NCI-H2196 (cell line): ENCODE results near the gene TRAF6.
A peak's percentile ranks its signal among the peaks of the same experiment; 100 is the strongest.
"Not testable (repeated sequence)": the region's sequence is repeated elsewhere in the genome, so short reads cannot be mapped to it uniquely, and the experiment has no call there.

Experiments used
- DNase-seq: peaks from one replicate; lab custom pipeline; 2025; ENCODE audit not compliant: unreplicated experiment; lab: John Stamatoyannopoulos, UW

The TRAF6 gene

DNA sequence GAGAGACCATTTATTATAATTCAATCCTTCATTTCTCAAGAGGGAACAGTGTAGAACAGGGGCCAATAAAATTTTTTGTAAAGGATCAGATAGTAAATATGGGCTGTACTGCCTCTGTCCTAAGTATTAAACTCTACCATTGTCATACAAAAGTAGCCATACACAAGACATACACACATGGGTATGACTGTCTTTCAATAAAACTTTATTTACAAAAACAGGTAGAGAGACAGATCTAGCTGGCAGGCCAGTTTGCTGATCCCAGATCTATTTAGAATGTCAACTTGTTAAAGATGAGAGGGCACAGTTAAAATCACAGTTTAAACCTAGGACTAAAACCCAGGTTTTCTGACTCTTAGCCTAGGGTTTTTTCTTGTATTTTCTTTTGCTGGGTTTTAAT lies 16.7 kb downstream of the TRAF6 start:
- no peak for DNase-seq

DNA sequence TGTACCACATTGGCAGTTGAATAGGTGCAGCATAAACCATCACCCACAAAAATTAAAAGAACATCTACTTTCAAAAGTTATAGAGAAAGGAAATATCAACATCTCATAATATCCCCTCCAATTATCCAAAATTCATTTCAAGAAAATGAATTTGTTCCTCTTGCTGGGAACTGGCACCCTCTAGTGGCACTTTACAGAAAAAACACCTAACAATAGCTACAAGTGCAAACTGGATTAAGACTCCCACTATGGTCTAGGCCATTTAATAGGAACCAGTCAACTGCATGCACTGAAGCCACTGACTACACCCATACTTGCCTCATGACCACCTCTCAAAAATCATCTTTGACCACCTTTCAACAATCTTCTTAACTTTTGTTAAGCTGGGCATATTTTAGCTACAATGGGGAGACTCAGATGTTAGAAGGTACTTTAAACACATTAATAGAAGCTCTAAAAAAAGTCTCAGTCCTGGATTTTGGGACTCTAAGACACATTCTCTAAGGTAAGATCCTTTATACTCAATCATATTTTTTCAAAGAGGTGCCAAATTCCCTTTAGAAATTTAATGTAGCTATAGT lies 17.3 kb downstream of the TRAF6 start:
- DNase-seq = peak; percentile 46

DNA sequence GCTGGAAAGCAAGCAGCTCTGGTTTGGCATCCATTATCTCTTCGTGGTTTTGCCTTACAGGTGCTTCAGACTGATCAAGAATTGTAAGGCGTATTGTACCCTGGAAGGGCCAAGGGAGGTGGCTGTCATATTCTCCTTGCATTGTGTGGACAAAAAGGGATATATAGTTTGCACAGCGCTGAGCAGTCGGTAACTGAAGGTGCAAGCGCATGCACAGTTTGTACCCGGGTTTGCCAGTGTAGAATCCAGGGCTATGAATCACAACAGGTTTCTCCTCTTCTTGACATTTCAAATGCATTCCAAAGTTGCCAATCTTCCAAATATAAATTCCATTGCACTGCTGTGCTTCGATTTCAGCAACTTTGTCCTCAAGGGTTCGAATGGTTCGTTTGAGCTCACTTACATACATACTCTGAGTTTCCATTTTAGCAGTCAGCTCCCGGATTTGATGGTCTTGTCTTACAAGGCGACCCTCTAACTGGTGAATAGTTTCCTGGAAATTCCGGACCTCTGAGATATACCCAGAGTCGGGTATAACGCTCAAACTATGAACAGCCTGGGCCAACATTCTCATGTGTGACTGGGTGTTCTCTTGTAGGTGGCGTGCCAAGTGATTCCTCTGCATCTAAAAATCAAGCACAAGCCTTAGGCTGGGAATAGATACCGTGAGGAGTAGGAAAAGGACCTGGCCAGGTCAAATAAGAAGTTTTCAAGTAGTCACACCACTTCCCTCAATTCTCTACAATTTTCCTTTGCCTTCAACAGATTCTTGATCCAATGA lies 19.9 kb downstream of the TRAF6 start:
- DNase-seq = no peak

DNA sequence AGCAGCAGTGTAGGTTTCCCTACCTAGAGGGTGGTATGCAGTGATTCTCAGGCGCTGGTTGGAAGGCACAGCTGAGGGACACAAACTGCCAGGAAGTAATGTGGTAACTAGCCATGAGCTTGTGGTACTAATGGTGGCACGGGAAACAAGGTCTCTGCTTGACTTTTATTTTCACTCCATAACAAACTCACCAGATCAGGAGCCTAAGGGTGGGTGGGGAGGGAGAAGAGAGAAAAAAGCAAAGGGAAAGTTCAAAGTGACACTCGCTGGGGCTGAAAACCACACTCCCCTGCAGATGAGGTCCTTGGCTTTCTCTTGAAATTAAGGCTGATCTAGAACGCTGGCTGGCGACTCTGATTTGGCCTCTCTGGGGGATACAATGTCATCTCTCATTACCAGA lies 22.0 kb downstream of the TRAF6 start:
- no peak for DNase-seq

DNA sequence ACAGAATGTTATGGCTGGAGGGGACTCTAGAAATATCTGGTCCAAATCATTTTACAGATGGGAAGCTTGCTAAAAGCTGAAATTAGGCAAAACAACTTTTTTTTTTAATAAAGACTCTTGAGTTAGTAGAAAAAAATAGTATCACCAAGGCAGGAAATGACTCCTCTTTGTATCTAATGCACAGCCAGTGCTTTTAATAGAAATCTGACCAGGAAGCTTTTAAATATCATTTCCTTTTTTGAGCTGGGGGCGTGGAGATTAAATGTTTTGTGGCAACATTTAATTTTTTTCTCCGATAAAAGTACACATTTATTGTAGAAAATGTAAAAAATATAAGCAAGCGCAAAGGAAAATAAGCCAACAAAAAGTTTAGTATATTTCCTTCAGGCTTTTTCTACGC lies 22.5 kb downstream of the TRAF6 start:
- no peak for DNase-seq

DNA sequence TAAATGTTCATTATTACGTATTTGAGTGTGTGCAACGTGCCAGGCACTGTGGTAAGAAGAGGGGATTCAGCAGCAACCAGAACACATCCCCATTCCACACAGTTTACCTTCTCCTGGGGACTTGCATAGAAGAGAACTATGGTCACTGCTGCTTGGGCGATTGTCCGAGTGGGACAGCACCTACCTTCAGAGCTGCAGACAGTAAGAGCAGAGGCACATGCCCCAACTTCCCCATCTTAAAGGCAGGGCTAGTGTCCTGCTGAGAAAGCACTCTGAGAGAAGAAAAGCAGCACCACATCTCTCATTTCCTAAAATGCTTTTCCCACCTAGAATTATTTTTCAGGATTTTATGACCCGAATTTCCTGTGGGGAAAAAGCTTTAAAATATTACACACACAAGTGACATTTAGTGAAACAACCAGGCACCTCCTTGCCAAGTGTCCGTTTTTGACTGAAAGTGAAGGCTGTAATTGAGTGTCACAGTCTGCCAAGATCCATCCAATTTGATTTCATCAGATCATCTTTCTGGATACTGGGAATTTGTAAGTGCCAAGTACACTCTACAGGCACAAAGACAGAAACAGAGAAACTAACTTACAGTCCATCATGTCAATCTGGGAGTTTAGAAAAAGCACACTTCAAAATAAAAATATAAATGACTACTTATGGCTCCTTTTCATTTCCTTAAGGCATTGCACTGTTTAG lies 24.6 kb downstream of the TRAF6 start:
- no peak for DNase-seq

DNA sequence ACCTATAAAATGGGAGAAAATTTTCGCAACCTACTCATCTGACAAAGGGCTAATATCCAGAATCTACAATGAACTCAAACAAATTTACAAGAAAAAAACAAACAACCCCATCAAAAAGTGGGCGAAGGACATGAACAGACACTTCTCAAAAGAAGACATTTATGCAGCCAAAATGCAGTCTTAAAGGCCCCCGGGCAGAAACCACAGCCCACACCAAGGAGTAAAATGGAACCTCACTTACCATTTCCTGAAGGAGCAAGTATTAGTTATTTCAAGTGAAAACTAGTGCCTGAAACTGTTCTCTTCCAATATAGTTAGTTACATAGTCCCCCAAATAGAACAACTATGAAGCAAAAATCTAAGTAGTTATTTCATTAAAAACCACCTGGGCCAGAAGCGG lies 27.0 kb downstream of the TRAF6 start:
- DNase-seq = not testable (repeated sequence)

DNA sequence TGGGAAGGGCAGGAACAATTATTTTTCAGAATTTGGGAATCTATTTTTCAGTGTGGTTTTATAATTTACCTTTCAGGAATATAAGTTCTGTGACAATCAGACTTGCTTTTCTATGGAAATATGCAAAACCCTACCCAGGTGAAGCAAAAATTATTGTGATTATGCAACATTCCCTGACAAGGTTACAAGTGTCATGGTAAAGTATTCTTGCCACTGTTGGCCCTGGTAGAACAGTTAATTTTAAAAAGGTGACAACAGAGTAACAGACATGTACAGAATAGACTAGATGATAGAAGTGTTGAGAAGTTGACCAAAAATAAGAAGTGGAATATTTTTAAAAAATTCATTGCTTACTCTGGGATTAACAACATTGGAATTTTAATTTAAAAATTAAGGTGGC lies 29.2 kb downstream of the TRAF6 start:
- DNase-seq = no peak

DNA sequence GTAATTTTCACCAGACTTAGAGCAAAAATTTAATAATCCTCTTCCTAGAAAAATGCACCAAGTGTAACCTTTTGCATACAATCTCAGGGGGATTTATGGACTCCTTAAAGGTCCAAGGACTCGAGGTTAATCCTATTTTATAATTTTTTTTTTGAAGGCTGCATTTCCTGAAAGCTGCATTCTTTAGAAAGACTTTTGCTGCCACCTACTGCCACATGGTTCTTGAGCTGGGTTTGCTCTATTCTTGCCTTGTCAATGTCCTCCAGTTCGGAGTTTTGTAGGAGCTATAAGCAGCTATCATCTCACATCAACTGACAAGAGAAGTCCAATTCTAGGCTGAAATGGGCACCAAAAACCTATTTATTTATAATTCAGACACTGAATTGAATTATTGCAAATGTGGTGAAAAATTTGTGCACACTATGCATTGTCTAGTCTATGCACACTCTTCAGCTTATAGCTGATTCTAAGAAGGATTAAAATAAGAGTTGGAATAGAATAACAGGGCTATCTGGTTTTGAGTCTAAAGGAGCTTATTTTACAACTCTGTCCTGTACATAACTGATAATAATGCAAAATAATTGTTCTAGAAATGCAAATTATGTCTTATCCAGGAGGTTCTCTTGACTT lies 31.3 kb downstream of the TRAF6 start:
- peak; percentile 70 for DNase-seq

DNA sequence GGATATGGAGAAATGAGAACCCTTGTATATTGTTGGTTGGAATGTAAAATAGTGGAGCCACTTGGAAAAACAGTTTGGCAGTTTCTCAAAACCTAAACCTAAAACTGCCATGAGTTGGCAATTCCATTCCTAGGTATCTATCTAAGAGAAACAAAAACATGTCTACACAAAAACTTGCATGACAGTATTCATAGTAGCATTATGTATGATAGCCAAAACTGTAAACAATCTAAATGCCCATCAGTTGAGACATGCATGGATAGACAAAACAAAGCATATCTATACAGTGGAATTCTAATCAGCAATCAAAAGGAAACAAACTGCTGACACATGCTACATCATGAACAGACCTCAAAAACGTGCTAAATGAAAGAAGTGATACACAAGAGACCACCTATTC lies 34.9 kb downstream of the TRAF6 start:
- DNase-seq = no peak

DNA sequence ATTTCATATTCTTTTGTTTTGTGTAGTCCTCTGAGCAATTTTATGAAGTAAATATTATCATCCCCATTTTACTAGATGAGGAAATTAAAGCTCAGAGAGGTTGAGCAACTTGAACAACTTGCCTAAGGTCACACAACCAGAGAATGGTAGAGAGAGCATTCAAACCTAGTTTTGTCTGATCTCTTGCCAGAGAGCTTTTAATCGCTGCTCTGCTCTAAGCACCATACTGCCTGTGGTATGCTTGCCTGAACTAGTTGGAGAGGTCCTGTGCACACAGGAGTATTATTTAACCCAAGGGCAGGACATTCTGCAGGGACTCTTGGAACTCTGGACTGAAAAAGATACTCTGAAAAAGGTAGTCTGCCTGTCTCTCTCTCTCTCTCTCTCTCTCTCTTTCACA lies 38.5 kb downstream of the TRAF6 start:
- DNase-seq = peak; percentile 21

DNA sequence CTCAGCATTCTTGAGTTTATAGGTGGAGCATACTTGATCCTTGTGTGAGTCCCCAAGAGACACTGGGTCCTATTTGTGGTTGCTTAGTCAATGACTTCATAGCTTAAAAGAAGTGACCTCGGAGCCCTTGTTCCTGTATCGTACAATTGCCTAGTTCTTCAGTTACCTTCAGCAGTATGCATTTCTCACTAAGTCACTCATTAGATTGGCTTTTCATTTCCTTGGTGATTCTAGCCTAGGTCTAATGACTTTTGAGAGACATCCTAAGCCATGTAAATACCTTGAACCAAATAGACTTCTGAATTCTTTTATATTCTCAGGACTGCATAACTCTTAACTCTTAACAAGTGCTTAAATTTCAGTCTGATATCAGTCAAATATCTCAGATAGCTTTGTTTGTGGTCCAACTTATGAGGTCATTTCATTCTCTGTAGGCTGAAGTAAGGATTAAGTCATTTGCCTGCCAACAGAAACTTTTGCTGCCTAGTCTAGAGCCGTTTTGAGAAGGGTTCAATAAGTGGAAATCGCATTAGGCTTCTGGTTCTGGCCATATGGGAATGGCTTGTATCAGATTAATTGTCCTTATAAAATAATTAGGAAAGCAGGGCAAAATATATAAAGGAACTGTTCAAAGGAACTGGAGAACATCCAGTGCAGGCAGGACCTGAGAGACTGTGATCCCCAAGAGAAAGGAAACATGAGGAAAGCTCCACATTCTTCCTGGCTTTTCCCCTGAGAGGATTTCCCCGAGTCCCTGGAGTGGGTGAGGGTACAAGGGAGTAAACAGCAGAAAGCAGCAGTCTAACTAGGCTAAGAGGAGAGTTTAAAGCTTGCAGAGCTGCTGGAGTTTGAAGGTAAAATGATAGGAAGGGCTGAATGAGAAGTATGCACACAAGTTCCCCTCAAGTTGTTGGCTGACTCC lies 39.9 kb downstream of the TRAF6 start:
- DNase-seq = no peak

DNA sequence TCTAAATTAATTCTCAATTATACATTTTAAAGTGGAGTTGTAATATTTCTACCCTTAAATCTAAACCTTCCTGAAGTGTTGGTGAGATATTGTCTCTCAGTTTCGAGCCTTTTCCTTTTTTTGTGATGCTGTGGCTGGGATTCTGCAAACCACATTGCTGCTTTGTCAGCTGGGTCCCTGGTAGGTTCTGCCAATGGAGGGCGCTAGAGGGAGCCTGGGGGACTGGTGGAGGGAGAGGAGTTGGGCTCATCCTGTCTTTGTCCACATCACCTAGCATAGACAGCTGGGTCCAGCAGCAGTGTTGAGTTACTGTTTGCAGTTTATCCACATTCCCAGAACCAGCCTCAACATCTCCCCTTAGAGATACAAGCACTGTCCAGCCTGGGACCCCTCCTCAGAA lies 41.0 kb downstream of the TRAF6 start:
- DNase-seq = peak; percentile 15

DNA sequence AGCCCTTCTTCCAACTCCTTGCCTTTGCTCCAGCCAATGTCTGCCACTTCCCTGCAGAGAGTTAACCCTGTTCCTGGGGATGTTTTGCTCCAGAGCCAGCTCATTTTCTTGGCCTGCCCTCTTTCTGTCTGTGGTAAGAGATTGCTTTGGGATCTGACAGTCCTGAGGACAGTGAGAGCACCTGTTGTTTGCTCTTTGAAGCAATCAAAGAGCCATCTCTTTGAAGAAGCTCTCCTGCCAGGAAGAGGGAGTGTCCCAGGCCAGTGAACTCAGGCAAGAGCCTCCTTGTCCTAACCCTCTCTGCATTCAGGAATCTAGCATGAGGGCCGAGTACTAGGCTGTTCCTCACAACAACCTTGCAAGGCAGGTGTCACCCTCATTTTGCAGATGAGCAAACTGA lies 42.2 kb downstream of the TRAF6 start:
- no peak for DNase-seq

DNA sequence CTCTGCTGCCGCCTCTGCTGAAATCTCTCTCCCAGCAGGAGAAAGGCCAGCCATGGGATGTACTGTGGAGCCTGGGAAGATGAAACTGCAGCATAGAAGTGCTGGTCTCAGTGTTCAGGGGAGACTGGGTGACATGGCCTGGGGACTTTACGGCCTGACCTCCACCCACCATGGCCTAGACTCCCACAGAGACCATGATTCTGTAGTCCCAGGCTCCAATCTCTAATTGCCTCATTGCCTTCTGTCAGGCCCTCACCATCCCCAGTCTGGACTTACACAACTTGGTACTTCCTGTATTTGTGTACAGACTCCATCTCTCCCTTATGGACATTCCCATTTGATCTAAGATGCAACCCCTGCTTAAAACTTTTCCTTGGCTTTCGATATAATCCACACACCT lies 43.1 kb downstream of the TRAF6 start:
- no peak for DNase-seq

DNA sequence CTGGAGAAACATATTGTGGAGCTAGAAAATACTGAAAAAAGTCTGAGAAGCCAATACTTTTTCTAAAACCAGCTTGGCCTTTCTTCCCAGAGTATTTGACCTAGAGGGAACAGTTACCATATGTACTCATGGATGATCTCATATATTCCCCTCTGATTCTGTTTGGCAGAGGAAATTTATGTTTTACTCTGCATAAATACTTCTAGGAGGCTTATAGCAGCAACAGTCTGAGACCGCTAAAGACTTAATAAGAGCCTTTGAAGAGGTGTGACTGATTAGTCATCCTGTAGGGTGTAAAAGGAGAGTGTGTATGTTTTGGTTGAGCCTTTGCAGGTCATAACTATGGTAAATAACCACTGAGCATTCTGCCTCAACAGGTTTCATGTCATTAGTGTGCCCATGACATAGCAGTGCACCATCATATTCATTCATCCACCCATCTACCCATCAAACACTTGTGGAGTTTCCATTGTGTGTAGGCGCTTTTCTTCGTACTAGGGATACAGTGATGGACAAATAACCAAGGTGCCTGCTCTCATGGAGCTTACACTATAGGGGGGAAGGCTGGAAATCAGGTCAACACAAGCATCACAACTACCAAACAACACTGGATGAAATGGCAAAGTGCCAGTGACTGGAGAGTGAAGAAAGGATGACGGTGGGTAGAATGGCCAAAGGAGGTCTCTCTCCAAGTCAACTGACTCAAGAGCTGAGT lies 44.5 kb downstream of the TRAF6 start:
- DNase-seq = no peak

DNA sequence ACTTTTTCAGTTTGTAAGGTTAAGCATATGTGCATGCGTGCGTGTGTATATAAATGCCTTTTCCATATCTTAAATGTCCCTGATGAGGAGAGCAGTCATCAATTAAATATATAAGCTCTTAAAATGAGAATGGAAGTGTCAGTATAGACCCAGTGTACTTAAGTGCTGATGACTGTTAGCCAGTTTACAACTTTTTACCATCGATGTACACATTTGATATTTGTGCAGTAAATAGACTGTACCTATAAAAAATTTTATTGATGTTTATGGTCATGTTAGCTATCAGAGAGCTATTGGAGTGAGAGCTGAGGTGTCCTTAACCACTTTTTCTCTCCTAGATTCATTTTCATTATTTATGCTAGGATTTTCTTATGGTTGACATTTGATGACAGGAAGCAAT lies 45.4 kb downstream of the TRAF6 start:
- DNase-seq = no peak

DNA sequence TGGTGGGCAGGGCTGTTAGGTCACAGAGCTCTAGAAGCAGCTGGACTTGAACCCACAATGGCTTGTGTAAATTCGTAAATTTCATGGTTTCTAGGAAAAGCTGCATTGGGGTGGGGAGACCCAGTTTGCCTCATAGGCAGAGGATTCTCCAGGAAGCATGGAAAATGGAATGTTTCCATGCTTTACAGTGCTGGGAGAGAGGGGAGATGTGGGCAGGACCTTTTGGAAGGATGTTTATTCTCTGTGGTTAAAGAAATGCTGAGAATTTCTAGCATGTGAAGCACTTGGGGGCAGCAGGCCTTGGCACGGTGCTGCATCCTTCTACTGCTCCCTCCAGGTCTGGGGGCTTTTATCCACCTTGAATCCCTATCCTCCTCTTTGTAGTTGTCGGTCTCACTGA lies 46.3 kb downstream of the TRAF6 start:
- no peak for DNase-seq

DNA sequence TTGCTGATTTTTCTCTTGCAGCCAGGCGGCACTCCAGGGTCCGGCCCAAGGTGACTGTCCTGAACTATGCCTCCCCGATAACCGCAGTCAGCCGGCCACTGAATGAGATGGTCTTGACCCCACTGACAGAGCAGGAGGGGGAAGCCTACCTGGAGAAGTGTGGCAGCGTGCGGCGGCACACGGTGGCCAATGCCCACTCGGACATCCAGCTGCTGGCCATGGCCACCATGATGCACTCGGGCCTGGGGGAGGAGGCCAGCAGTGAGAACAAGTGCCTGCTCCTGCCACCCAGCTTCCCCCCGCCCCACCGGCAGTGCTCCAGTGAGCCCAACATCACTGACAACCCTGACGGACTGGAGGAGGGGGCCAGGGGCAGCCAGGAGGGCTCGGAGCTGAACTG lies 47.8 kb downstream of the TRAF6 start:
- no peak for DNase-seq

DNA sequence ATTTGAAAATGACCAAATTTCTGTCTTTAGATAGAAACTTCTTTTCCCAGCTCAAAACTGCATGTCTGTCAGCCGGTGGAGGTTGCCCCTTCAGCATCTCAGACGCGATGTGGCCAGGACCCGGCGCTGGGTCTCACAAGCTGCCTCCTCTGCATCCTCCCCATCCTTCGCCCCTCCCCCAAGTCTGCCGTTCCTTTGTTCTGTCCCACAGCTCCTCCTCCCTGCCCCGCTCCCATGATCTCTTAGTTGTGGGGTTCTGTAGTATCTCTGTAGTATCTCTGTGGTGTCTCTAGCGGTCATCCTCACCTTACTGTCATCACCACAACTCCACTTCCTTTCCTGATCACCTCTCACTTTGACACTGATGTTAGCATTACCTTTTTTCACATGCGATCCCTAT lies 49.9 kb downstream of the TRAF6 start:
- no peak for DNase-seq
